RWPE1 (cell line): ENCODE results near the gene NR3C2.

Experiments
- CTCF ChIA-PET: fragments of 350-600 bp; sonication (Branson Sonifier 250); formaldehyde crosslinking; extraction: SDS; loops from one replicate; lab custom pipeline; 2021; lab: Yijun Ruan, JAX
- POLR2A ChIA-PET: fragments of 400-600 bp; formaldehyde crosslinking; extraction: SDS; loops from one replicate; lab custom pipeline; 2020; ENCODE audit warnings: antibody characterized with exemption; ENCODE audit not compliant: low non-redundant PET; lab: Yijun Ruan, JAX
- DNase-seq: peaks from one replicate; pipeline ENCODE4 v3.0.0; 2012; ENCODE audit warnings: low spot score
- H3K27ac ChIP-seq: fragments of 450-650 bp; 2 replicates; pipeline ENCODE4 v1.5.1; 2017
- TF ChIP-seq, protein P1 (sequence below): fragments of 450-650 bp; conservative IDR thresholded peaks from 2 replicates; pipeline ENCODE4 v1.5.1; 2017; ENCODE audit warnings: low read depth, mild to moderate bottlenecking

Gene NR3C2

DNA sequence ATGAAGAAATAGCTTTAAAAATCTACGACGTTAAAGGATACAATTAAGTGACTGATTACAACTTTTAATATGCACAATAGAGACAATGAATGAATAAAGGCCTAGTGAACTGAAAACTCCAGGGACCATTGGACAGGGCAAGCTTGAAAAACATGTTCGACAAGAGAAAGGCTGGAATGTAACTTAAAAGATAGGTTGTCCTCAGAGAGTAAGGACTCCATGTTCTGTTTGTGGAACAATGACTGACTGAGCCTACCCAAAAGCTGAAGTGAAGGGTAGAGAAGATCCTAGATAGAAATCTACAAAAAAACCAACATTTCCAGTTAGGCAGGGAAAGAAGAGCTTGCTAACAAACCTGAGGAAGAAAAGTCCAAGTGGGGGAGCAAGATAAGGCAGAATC, 173.4 kb downstream of the NR3C2 start:
- TF ChIP-seq, protein P1, sequence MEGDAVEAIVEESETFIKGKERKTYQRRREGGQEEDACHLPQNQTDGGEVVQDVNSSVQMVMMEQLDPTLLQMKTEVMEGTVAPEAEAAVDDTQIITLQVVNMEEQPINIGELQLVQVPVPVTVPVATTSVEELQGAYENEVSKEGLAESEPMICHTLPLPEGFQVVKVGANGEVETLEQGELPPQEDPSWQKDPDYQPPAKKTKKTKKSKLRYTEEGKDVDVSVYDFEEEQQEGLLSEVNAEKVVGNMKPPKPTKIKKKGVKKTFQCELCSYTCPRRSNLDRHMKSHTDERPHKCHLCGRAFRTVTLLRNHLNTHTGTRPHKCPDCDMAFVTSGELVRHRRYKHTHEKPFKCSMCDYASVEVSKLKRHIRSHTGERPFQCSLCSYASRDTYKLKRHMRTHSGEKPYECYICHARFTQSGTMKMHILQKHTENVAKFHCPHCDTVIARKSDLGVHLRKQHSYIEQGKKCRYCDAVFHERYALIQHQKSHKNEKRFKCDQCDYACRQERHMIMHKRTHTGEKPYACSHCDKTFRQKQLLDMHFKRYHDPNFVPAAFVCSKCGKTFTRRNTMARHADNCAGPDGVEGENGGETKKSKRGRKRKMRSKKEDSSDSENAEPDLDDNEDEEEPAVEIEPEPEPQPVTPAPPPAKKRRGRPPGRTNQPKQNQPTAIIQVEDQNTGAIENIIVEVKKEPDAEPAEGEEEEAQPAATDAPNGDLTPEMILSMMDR, result no peak
- ChIA-PET POLR2A (no interaction called here), CTCF (no interaction called here)
- H3K27ac ChIP-seq, result no peak overlapping the region
- no peak for DNase-seq

DNA sequence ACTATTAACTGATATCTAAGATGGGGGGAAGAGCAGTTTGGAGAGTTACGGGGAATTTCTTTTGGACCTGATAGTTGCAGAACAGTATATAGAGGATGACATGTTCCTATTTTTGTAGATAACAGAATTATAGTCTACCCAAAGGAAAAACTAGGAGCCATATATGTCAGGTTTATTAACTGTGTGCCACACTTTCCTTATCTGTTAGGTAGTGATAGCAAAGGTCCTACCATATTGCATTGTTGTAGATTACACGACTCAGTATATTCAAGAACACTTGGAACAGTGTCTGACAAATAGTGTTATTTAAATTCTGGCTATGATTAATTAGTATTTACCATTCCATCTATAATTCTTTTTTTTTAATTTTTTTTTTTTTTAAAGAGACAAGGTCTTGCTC, 175.3 kb downstream of the NR3C2 start:
- no peak overlapping the region for H3K27ac ChIP-seq
- POLR2A ChIA-PET, result no interaction called here
- CTCF ChIA-PET, result no interaction called here
- no peak for DNase-seq
- TF ChIP-seq, protein P1, result no peak

DNA sequence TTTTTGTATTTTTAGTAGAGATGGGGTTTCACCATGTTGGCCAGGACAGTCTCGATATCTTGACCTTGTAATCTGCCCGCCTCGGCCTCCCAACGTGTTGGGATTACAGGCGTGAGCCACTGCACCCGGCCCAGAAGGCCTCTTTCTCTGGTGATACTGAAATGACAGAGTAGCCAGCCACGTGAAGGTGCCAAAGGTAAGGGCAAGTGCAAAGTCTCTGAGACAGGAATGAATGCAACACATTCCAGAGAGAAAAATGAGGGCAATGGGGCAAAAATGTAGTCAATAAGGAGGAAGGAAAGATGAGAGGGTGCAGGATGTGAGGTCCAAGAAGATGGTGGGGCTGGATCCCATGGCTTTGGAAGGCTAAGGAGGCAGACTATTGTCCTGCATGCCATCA, 176.0 kb downstream of the NR3C2 start:
- no peak overlapping the region for H3K27ac ChIP-seq
- CTCF ChIA-PET, result no interaction called here
- TF ChIP-seq, protein P1, result no peak
- no peak for DNase-seq
- POLR2A ChIA-PET, result no interaction called here

DNA sequence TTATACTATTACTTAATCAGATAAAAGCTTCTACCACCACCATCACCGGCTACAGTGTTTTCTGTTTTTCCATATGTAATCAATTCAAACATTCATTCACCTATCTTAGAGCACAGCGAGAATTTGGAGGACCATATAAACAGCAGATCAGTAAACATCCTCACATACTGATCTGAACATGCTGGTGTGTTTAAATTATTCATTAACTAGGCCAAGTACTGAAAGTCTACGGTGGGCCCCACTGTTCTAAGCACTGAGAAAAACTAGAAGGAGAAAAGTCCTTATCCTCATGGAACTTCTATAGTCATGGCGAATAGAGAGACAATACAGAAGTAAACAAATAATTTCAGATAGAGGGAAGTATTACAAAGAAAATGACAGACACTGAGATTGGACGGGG, 176.6 kb downstream of the NR3C2 start:
- TF ChIP-seq, protein P1, result no peak
- CTCF ChIA-PET, result no interaction called here
- H3K27ac ChIP-seq, result no peak overlapping the region
- POLR2A ChIA-PET, result no interaction called here
- DNase-seq, result no peak

DNA sequence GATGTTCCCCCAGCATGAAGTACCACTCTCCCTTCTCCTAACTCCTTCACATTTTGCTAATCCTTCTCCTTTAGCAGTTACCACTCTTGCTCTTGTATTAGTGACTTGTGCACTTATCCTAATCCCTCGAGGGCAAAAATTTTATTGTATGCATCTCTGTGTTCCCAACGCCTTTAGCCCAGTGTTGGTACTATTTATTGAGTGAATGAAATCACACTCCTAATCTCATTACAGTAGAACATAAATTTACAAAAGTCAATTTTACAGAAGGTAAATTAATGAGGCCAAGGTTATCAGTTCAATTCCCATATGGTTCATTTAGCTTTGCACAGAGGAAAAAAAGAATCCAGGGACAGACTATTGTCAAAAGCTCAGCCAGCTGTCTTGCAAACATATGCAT, 178.4 kb downstream of the NR3C2 start:
- no peak overlapping the region for H3K27ac ChIP-seq
- TF ChIP-seq, protein P1, result no peak
- no peak for DNase-seq
- ChIA-PET CTCF (interaction anchor here (0.6 kb wide), 1 partner anchor 235 kb away, joined by 3 read pairs; no protein-coding TSS in a partner anchor), POLR2A (no interaction called here)

DNA sequence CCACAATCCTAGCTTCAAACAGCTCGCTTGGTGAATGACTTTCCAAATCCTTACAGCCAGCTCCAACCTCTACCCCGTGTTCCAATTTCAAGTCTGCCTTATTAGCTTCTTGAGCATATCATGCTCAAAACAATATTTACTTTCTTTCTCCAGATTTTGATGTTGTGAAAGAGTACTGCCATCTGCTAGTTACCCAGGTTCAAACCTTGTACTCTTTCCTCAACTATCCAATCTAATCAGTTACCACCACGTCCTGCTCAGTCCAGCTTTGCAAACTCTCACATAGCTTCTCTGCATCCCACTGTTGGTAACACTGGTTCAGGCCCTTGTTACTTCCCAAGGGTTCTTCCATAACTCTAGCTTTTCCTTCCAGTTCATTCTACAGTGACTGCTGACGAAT, 179.1 kb downstream of the NR3C2 start:
- no peak for DNase-seq
- POLR2A ChIA-PET, result no interaction called here
- CTCF ChIA-PET, result no interaction called here
- TF ChIP-seq, protein P1, result no peak
- no peak overlapping the region for H3K27ac ChIP-seq

DNA sequence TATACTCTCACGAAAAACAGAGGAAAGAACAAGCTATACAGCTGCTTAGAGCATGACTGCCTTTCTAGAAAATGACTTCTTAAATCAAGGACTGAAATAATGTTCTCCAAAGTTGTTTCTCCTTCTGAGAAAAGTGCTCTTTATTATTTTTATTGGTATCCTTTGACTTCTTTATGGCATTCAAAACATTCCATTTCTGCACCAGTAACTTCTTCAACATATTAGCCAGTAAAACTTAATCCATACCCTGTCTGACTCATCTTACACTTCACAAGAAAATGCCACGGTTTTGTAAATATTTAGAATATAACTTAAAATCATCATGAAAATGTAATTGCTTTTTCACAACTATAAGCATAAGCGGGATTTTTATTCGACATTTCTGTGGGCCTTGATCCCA, 180.4 kb downstream of the NR3C2 start:
- DNase-seq, result no peak
- TF ChIP-seq, protein P1, result no peak
- ChIA-PET POLR2A (no interaction called here), CTCF (no interaction called here)
- no peak overlapping the region for H3K27ac ChIP-seq
